ENCODE results near the gene USP3.

DNA sequence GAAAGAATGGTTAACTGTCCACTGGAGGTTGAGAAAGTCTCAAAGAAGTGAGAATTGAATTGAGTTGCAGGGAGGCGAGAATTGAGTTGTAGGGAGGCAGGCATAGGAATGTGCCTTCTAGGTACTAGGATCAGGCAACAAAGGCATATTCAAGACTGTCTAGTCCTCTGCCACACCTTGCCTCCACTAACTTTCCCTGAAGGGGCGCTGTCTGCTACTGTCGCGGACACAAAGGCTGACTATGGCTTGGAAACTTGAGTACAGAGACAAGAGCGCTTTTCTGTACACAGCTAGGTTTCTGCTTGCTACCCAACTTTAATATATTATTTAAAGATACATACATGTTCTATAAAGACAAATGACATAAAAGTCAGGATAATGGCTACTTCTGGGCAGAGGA lies 82.4 kb downstream of the USP3 start:
- TF ChIP-seq HIVEP1 (CRISPR knock-in tag; IDR thresholded peaks at IDR 0.05), result no peak
- TF ChIP-seq TCF12 (IDR thresholded peaks at IDR 0.05), result no peak
- no peak for TF ChIP-seq TCF12 (CRISPR knock-in tag; IDR thresholded peaks at IDR 0.05)
- no peak for TF ChIP-seq POLR2A (IDR thresholded peaks at IDR 0.05; ENCODE audit: insufficient read depth in 1 of 2, low read depth in 2 of 2, low read length in 2 of 2)
- TF ChIP-seq, protein P1, sequence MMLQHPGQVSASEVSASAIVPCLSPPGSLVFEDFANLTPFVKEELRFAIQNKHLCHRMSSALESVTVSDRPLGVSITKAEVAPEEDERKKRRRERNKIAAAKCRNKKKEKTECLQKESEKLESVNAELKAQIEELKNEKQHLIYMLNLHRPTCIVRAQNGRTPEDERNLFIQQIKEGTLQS (CRISPR knock-in tag; IDR thresholded peaks at IDR 0.05), result no peak
- TF ChIP-seq ZBTB7A (CRISPR knock-in tag; IDR thresholded peaks at IDR 0.05), result no peak
- no peak for TF ChIP-seq ATM (IDR thresholded peaks at IDR 0.05; ENCODE audit: borderline replicate concordance)

All from HepG2 (cell line).